ENCODE data around the gene PURA.

Gene PURA

GRCh38 chr5:140136624-140137023, 22.7 kb downstream of the PURA start:
- Histone ChIP-seq H3K9ac (ENCODE audit: low read depth, low read length) (no peak overlapping the region), H3K36me3 (ENCODE audit: insufficient read depth, low read length) (no peaks in the 10 kb centered on the region), H3K4me1 (ENCODE audit: insufficient read depth, low read length) (peaks cover 8% of the 10 kb centered on the region; the same call in 1 of the 2 replicates), H3K9me3 (ENCODE audit: control insufficient read depth, insufficient read depth, low read length) (no peaks in the 10 kb centered on the region)

- no peaks in the 10 kb centered on the region for H3K4me1 ChIP-seq (ENCODE audit: insufficient read depth, low read length)
- no peak overlapping the region for H3K9ac ChIP-seq (ENCODE audit: low read depth, low read length)
- H3K9me3 ChIP-seq (ENCODE audit: control insufficient read depth, insufficient read depth, low read length), result no peaks in the 10 kb centered on the region
- H3K36me3 ChIP-seq (ENCODE audit: insufficient read depth, low read length), result no peaks in the 10 kb centered on the region
Measured at GRCh38 chr5:140140435-140140834, 26.5 kb downstream of the PURA start.

- no peaks in the 10 kb centered on the region for H3K36me3 ChIP-seq (ENCODE audit: insufficient read depth, low read length)
- no peaks in the 10 kb centered on the region for H3K4me1 ChIP-seq (ENCODE audit: insufficient read depth, low read length)
- H3K9ac ChIP-seq (ENCODE audit: low read depth, low read length), result no peak overlapping the region
- no peaks in the 10 kb centered on the region for H3K9me3 ChIP-seq (ENCODE audit: control insufficient read depth, insufficient read depth, low read length)
Measured at GRCh38 chr5:140141241-140141640, 27.3 kb downstream of the PURA start.

- Histone ChIP-seq H3K9ac (ENCODE audit: low read depth, low read length) (no peak overlapping the region), H3K4me1 (ENCODE audit: insufficient read depth, low read length) (no peaks in the 10 kb centered on the region), H3K9me3 (ENCODE audit: control insufficient read depth, insufficient read depth, low read length) (no peaks in the 10 kb centered on the region), H3K36me3 (ENCODE audit: insufficient read depth, low read length) (no peaks in the 10 kb centered on the region)
Measured at GRCh38 chr5:140142246-140142645, 28.3 kb downstream of the PURA start.

GRCh38 chr5:140142856-140143255, 28.9 kb downstream of the PURA start:
- Histone ChIP-seq H3K4me1 (ENCODE audit: insufficient read depth, low read length) (no peaks in the 10 kb centered on the region), H3K9ac (ENCODE audit: low read depth, low read length) (no peak overlapping the region), H3K36me3 (ENCODE audit: insufficient read depth, low read length) (no peaks in the 10 kb centered on the region), H3K9me3 (ENCODE audit: control insufficient read depth, insufficient read depth, low read length) (no peaks in the 10 kb centered on the region)

GRCh38 chr5:140143521-140144258, 29.8 kb downstream of the PURA start:
- Histone ChIP-seq H3K36me3 (ENCODE audit: insufficient read depth, low read length) (no peaks in the 10 kb centered on the region), H3K9me3 (ENCODE audit: control insufficient read depth, insufficient read depth, low read length) (no peaks in the 10 kb centered on the region), H3K4me1 (ENCODE audit: insufficient read depth, low read length) (no peaks in the 10 kb centered on the region), H3K9ac (ENCODE audit: low read depth, low read length) (no peak overlapping the region)

GRCh38 chr5:140145256-140145655, 31.3 kb downstream of the PURA start:
- Histone ChIP-seq H3K36me3 (ENCODE audit: insufficient read depth, low read length) (no peaks in the 10 kb centered on the region), H3K9ac (ENCODE audit: low read depth, low read length) (no peak overlapping the region), H3K4me1 (ENCODE audit: insufficient read depth, low read length) (no peaks in the 10 kb centered on the region), H3K9me3 (ENCODE audit: control insufficient read depth, insufficient read depth, low read length) (no peaks in the 10 kb centered on the region)

GRCh38 chr5:140145818-140146522, 32.1 kb downstream of the PURA start:
- Histone ChIP-seq H3K9ac (ENCODE audit: low read depth, low read length) (peak overlapping the region; percentile 79), H3K9me3 (ENCODE audit: control insufficient read depth, insufficient read depth, low read length) (no peaks in the 10 kb centered on the region), H3K36me3 (ENCODE audit: insufficient read depth, low read length) (no peaks in the 10 kb centered on the region), H3K4me1 (ENCODE audit: insufficient read depth, low read length) (no peaks in the 10 kb centered on the region)

GRCh38 chr5:140146523-140146842, 32.6 kb downstream of the PURA start:
- no peaks in the 10 kb centered on the region for H3K36me3 ChIP-seq (ENCODE audit: insufficient read depth, low read length)
- H3K9ac ChIP-seq (ENCODE audit: low read depth, low read length), result peak overlapping the region; percentile 79
- no peaks in the 10 kb centered on the region for H3K4me1 ChIP-seq (ENCODE audit: insufficient read depth, low read length)
- no peaks in the 10 kb centered on the region for H3K9me3 ChIP-seq (ENCODE audit: control insufficient read depth, insufficient read depth, low read length)

- no peaks in the 10 kb centered on the region for H3K9me3 ChIP-seq (ENCODE audit: control insufficient read depth, insufficient read depth, low read length)
- H3K4me1 ChIP-seq (ENCODE audit: insufficient read depth, low read length), result 0 out of 2 replicates have a peak, but pooled peaks cover 1% of the 10 kb centered on the region
- H3K9ac ChIP-seq (ENCODE audit: low read depth, low read length), result no peak overlapping the region
- H3K36me3 ChIP-seq (ENCODE audit: insufficient read depth, low read length), result no peaks in the 10 kb centered on the region
Measured at GRCh38 chr5:140147460-140147859, 33.6 kb downstream of the PURA start.

GRCh38 chr5:140148508-140148907, 34.6 kb downstream of the PURA start:
- peaks cover 12% of the 10 kb centered on the region; the same call in 1 of the 2 replicates for H3K4me1 ChIP-seq (ENCODE audit: insufficient read depth, low read length)
- no peaks in the 10 kb centered on the region for H3K9me3 ChIP-seq (ENCODE audit: control insufficient read depth, insufficient read depth, low read length)
- no peaks in the 10 kb centered on the region for H3K36me3 ChIP-seq (ENCODE audit: insufficient read depth, low read length)
- no peak overlapping the region for H3K9ac ChIP-seq (ENCODE audit: low read depth, low read length)

- Histone ChIP-seq H3K9ac (ENCODE audit: low read depth, low read length) (no peak overlapping the region), H3K4me1 (ENCODE audit: insufficient read depth, low read length) (peaks cover 14% of the 10 kb centered on the region; the same call in 1 of the 2 replicates)
Measured at GRCh38 chr5:140150201-140150600, 36.3 kb downstream of the PURA start.

GRCh38 chr5:140151144-140152021, 37.5 kb downstream of the PURA start:
- Histone ChIP-seq H3K4me1 (ENCODE audit: insufficient read depth, low read length) (peaks cover 14% of the 10 kb centered on the region; the same call in 1 of the 2 replicates), H3K9ac (ENCODE audit: low read depth, low read length) (no peak overlapping the region), H3K36me3 (ENCODE audit: insufficient read depth, low read length) (no peaks in the 10 kb centered on the region), H3K9me3 (ENCODE audit: control insufficient read depth, insufficient read depth, low read length) (no peaks in the 10 kb centered on the region)

More at GRCh38 chr5:140150201-140150600, 36.3 kb downstream of the PURA start:
- Histone ChIP-seq H3K9me3 (ENCODE audit: control insufficient read depth, insufficient read depth, low read length) (no peaks in the 10 kb centered on the region), H3K36me3 (ENCODE audit: insufficient read depth, low read length) (no peaks in the 10 kb centered on the region)
